B cell (primary cell): ENCODE data around the gene HIF3A. TPM values are rescaled to one million over a fixed set of nuclear protein-coding genes. Genes with fewer than 3 reads are reported as not detected.
"Not testable (repeated sequence)": the region's sequence is repeated elsewhere in the genome, so short reads cannot be mapped to it uniquely, and the experiment has no call there.

Experiments
- ATAC-seq: fragments of 200-7000 bp; cut with Tn5 transposase; one replicate; pipeline ENCODE4 v1.10.0; 2021; ENCODE audit warnings: low read depth, mild to moderate bottlenecking, moderate number of reproducible peaks, moderate library complexity
- CTCF ChIA-PET: fragments of 350-600 bp; sonication (Branson Sonifier 250); formaldehyde crosslinking; loops from one replicate; lab custom pipeline; 2021; ENCODE audit warnings: antibody characterized with exemption, inconsistent platforms; lab: Charles Lee
- POLR2A ChIA-PET: fragments of 350-600 bp; sonication (Branson Sonifier 250); formaldehyde crosslinking; loops from one replicate; lab custom pipeline; 2021; ENCODE audit warnings: antibody characterized with exemption; lab: Charles Lee
- DNase-seq: peaks from one replicate; pipeline ENCODE4 v3.0.0; 2013
- H2AFZ ChIP-seq: 2 replicates; pipeline ENCODE4 v1.6.1; 2012; ENCODE audit warnings: mild to moderate bottlenecking, low read depth, low read length; ENCODE audit not compliant: insufficient read depth, poor library complexity, severe bottlenecking
- H3K27ac ChIP-seq, 2 donors: 1 replicate in 1 of 2; 2 replicates in 1 of 2; pipeline ENCODE4 v1.5.1; 2012 to 2013; ENCODE audit warnings: low read length in 2 of 2, mild to moderate bottlenecking in 2 of 2, moderate library complexity in 1 of 2
- H3K27me3 ChIP-seq, 4 experiments: fragments of 200-600 bp in 1 of 4; sonication (generic) in 1 of 4; replicated peaks in 1 of 4; 1 replicate in 2 of 4; 2 replicates in 2 of 4; pipeline versions ENCODE4 v1.6.1 to v1.7.0; 2013 to 2016; ENCODE audit warnings: low read length in 3 of 4, mild to moderate bottlenecking in 2 of 4, mixed read lengths in 1 of 4, moderate library complexity in 1 of 4; ENCODE audit not compliant: insufficient read depth in 4 of 4, control insufficient read depth in 3 of 4; ENCODE audit errors: control extremely low read depth in 1 of 4
- H3K36me3 ChIP-seq, 2 experiments: replicated peaks in 1 of 2; 1 replicate in 1 of 2; 2 replicates in 1 of 2; pipeline versions ENCODE4 v1.6.1 to v1.7.1; 2013; ENCODE audit warnings: low read length in 1 of 2; ENCODE audit not compliant: insufficient read depth in 2 of 2, control insufficient read depth in 1 of 2; ENCODE audit errors: control extremely low read depth in 1 of 2, extremely low read depth in 1 of 2
- H3K4me1 ChIP-seq, 2 donors: fragments of 200-600 bp in 1 of 2; sonication (generic) in 1 of 2; 1 replicate in 1 of 2; 2 replicates in 1 of 2; pipeline versions ENCODE4 v1.5.1 to v1.6.1; 2013 to 2017; ENCODE audit warnings: low read length in 2 of 2; ENCODE audit not compliant: control insufficient read depth in 2 of 2, insufficient read depth in 2 of 2
- H3K4me2 ChIP-seq: replicated peaks from 2 replicates; pipeline ENCODE3; 2012; ENCODE audit warnings: mild to moderate bottlenecking, low read depth, low read length; ENCODE audit not compliant: poor library complexity, severe bottlenecking
- H3K4me3 ChIP-seq, 5 experiments: fragments of 200-600 bp in 1 of 5; sonication (generic) in 1 of 5; 1 replicate in 3 of 5; 2 replicates in 2 of 5; pipeline versions ENCODE4 v1.5.1 to v1.7.0; 2011 to 2016; ENCODE audit warnings: low read length in 4 of 5, mild to moderate bottlenecking in 4 of 5, low read depth in 2 of 5, control low read depth in 1 of 5, moderate library complexity in 1 of 5; ENCODE audit not compliant: insufficient read depth in 1 of 5; ENCODE audit errors: control extremely low read depth in 1 of 5, extremely low read depth in 1 of 5
- H3K79me2 ChIP-seq: fragments of 200-600 bp; sonication (generic); one replicate; pipeline ENCODE4 v1.6.0; 2016; ENCODE audit warnings: low read length; ENCODE audit not compliant: control insufficient read depth, insufficient read depth
- H3K9ac ChIP-seq: fragments of 200-600 bp; sonication (generic); 2 replicates; pipeline ENCODE4 v1.6.1; 2017; ENCODE audit warnings: mild to moderate bottlenecking, low read length, moderate library complexity
- H3K9me3 ChIP-seq, 3 donors: one replicate each; pipeline versions ENCODE4 v1.6.1 to v1.7.1; 2013; ENCODE audit warnings: low read length in 2 of 3; ENCODE audit not compliant: control insufficient read depth in 2 of 3, insufficient read depth in 1 of 3; ENCODE audit errors: control extremely low read depth in 1 of 3
- H4K20me1 ChIP-seq: 2 replicates; pipeline ENCODE4 v1.6.0; 2012; ENCODE audit warnings: mild to moderate bottlenecking, low read length; ENCODE audit not compliant: insufficient read depth, control insufficient read depth, poor library complexity, severe bottlenecking
- H3K27ac Mint-ChIP-seq: one replicate; pipeline ENCODE4 v1.8.0; 2021; ENCODE audit warnings: mixed read lengths
- H3K27me3 Mint-ChIP-seq: one replicate; pipeline ENCODE4 v1.8.0; 2021; ENCODE audit warnings: mixed read lengths
- H3K4me1 Mint-ChIP-seq: one replicate; pipeline ENCODE4 v1.8.0; 2021; ENCODE audit warnings: mixed read lengths
- H3K4me3 Mint-ChIP-seq: one replicate; pipeline ENCODE4 v1.8.0; 2021; ENCODE audit warnings: mixed read lengths
- H3K9me3 Mint-ChIP-seq: one replicate; pipeline ENCODE4 v1.8.0; 2022; ENCODE audit warnings: mixed read lengths; ENCODE audit not compliant: insufficient read depth
- CTCF ChIP-seq: fragments of 200-600 bp; IDR thresholded peaks from one replicate; pipeline ENCODE4 v1.8.0; 2022; ENCODE audit warnings: antibody characterized with exemption, mild to moderate bottlenecking
- EZH2 ChIP-seq: IDR thresholded peaks from 2 replicates; pipeline ENCODE4 v1.6.1; 2012; ENCODE audit warnings: borderline replicate concordance, low read depth, mild to moderate bottlenecking, moderate library complexity, low read length; ENCODE audit not compliant: insufficient read depth, poor library complexity, severe bottlenecking
- WGBS: methylation state at CpG from one replicate; pipeline ENCODE4 v1.1.5; 2013; ENCODE audit warnings: missing lambda C conversion rate; ENCODE audit not compliant: insufficient coverage; 5-methylcytosine and 5-hydroxymethylcytosine counted together
- intact Hi-C: fragments of 100-400 bp; cut with micrococcal nuclease; formaldehyde crosslinking; loops from one replicate; pipeline ENCODE4 v1.10.0; 2022
- polyA plus RNA-seq: library from polyadenylated mRNA; depleted of rRNA; stranded (reverse); fragments of >200 nt; gene quantifications from 2 replicates; pipeline ENCODE4 v1.2.3, GENCODE V29; 2012
- total RNA-seq, 2 donors: library from RNA; stranded (reverse); fragments of 120-200 nt in 1 of 2; gene quantifications; 1 replicate in 1 of 2; 2 replicates in 1 of 2; pipeline versions ENCODE4 v1.2.3 to v1.2.4, GENCODE V29; 2013 to 2022

Gene HIF3A
- total and polyA plus RNA-seq, 2 donors (not counting 1 experiment from before 2014, with no cell fraction given), result not detected

- Histone ChIP-seq H2AFZ (no peak overlapping the region), H3K9ac (no peak overlapping the region), H3K9me3 (peaks cover 0 to 6% (median 0%) of the 10 kb centered on the region in 3 donors), H3K79me2 (no peaks in the 10 kb centered on the region), H3K4me3 (no peak overlapping the region), H3K4me2 (no peak overlapping the region), H3K4me1 (no peaks in the 10 kb centered on the region), H4K20me1 (no peaks in the 10 kb centered on the region), H3K27ac (no peak overlapping the region), H3K36me3 (no peaks in the 10 kb centered on the region), H3K27me3 (no peaks in the 10 kb centered on the region)
- intact Hi-C loops, result no loop called here
- H3K27me3 Mint-ChIP-seq, result peaks cover 4% of the 10 kb centered on the region
- TF ChIP-seq CTCF (no peak), EZH2 (no peak)
- H3K9me3 Mint-ChIP-seq, result peaks cover 4% of the 10 kb centered on the region
- 73% methylated on average over 2 of the region's 5 CpGs for WGBS
- ChIA-PET POLR2A (no interaction called here), CTCF (no interaction called here)
- DNase-seq (no peak), ATAC-seq (no peak)
- H3K4me1 Mint-ChIP-seq, result no peaks in the 10 kb centered on the region
- no peak overlapping the region for H3K27ac Mint-ChIP-seq
- H3K4me3 Mint-ChIP-seq, result no peak overlapping the region
Measured at GRCh38 chr19:46320559-46320958, 23.7 kb downstream of the HIF3A start.

- no peak overlapping the region for H3K4me2 ChIP-seq
- no peak overlapping the region for H3K27ac ChIP-seq
- 94% methylated on average over 12 of the region's 12 CpGs for WGBS
- H2AFZ ChIP-seq, result no peak overlapping the region
- H3K9me3 ChIP-seq, result peaks cover 0 to 8% (median 8%) of the 10 kb centered on the region in 3 donors
- Mint-ChIP-seq H3K27me3 (peaks cover 4% of the 10 kb centered on the region), H3K27ac (no peak overlapping the region), H3K9me3 (peaks cover 13% of the 10 kb centered on the region), H3K4me1 (no peaks in the 10 kb centered on the region), H3K4me3 (no peak overlapping the region)
- ATAC-seq (no peak), DNase-seq (no peak)
- no peak overlapping the region for H3K4me3 ChIP-seq
- TF ChIP-seq EZH2, result no peak
- TF ChIP-seq CTCF, result no peak
- CTCF ChIA-PET, result no interaction called here
- no peak overlapping the region for H3K9ac ChIP-seq
- H3K27me3 ChIP-seq, result peaks cover 0 to 3% (median 0%) of the 10 kb centered on the region in 4 experiments
- POLR2A ChIA-PET, result no interaction called here
- no peaks in the 10 kb centered on the region for H3K4me1 ChIP-seq
- intact Hi-C loops, result no loop called here
- H3K79me2 ChIP-seq, result no peaks in the 10 kb centered on the region
- H4K20me1 ChIP-seq, result no peaks in the 10 kb centered on the region
- no peaks in the 10 kb centered on the region for H3K36me3 ChIP-seq
Measured at GRCh38 chr19:46321653-46322052, 24.8 kb downstream of the HIF3A start.

GRCh38 chr19:46323227-46323626, 26.4 kb downstream of the HIF3A start:
- H3K4me3 ChIP-seq, H3K27me3 ChIP-seq, H3K79me2 ChIP-seq, H2AFZ ChIP-seq, DNase-seq, H3K36me3 ChIP-seq, H3K27ac ChIP-seq, H3K4me3 Mint-ChIP-seq, H4K20me1 ChIP-seq, H3K27ac Mint-ChIP-seq, H3K4me2 ChIP-seq, H3K27me3 Mint-ChIP-seq, POLR2A ChIA-PET, H3K4me1 ChIP-seq, intact Hi-C loops, H3K4me1 Mint-ChIP-seq, ATAC-seq, H3K9ac ChIP-seq: not testable (repeated sequence)
- peaks cover 1 to 22% (median 22%) of the 10 kb centered on the region in 3 donors for H3K9me3 ChIP-seq
- CTCF ChIA-PET, result interaction anchor here (0.5 kb wide), 1 partner anchor 8 kb away, joined by 4 read pairs; no protein-coding TSS in a partner anchor
- 93% methylated on average over 6 of the region's 9 CpGs for WGBS
- H3K9me3 Mint-ChIP-seq, result peaks cover 19% of the 10 kb centered on the region
